GM23248 (cell line): ENCODE data around the gene C5orf52.

Experiments
- EZH2 ChIP-seq: fragments of 200-600 bp; sonication (generic); IDR thresholded peaks from 2 replicates; pipeline ENCODE4 v1.6.1; 2018; ENCODE audit warnings: antibody characterized with exemption, mild to moderate bottlenecking; ENCODE audit not compliant: insufficient read depth, poor library complexity, severe bottlenecking
- EZH2phosphoT487 ChIP-seq: fragments of 200-600 bp; sonication (generic); IDR thresholded peaks from 2 replicates; pipeline ENCODE4 v1.6.1; 2018; ENCODE audit warnings: antibody characterized with exemption, moderate library complexity, mild to moderate bottlenecking, low read depth; ENCODE audit not compliant: insufficient read depth

- TF ChIP-seq EZH2 (no peak), EZH2phosphoT487 (no peak)
These were observed 22.2 kb upstream of the C5orf52 start for GRCh38 chr5:157649101-157649500.
